HG02798 (cell line): Measurements from ENCODE around the gene CPNE5.

Experiments
- ATAC-seq: cut with Tn5 transposase; IDR thresholded peaks from one replicate; pipeline ENCODE4 v1.9.1; 2021; ENCODE audit warnings: mild to moderate bottlenecking; ENCODE audit not compliant: unreplicated experiment, poor library complexity

The CPNE5 gene

DNA sequence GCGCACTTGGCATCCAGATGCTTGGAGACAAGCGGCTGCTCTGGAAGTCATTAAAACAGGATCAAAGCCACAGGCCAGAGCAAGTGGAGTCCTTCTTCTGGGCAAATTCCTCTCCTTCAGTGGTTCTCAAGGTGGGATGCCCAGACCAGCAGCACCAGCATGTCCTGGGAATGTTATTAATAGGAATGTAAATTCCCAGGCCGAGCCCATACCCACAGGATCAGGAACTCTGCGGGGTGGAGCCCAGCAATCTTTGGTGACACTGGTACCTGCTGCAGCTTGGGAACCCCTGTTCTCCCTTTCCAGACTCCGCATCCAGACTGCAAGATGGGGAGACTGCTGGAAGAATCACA, 44.6 kb downstream of the CPNE5 start:
- no peak for ATAC-seq

DNA sequence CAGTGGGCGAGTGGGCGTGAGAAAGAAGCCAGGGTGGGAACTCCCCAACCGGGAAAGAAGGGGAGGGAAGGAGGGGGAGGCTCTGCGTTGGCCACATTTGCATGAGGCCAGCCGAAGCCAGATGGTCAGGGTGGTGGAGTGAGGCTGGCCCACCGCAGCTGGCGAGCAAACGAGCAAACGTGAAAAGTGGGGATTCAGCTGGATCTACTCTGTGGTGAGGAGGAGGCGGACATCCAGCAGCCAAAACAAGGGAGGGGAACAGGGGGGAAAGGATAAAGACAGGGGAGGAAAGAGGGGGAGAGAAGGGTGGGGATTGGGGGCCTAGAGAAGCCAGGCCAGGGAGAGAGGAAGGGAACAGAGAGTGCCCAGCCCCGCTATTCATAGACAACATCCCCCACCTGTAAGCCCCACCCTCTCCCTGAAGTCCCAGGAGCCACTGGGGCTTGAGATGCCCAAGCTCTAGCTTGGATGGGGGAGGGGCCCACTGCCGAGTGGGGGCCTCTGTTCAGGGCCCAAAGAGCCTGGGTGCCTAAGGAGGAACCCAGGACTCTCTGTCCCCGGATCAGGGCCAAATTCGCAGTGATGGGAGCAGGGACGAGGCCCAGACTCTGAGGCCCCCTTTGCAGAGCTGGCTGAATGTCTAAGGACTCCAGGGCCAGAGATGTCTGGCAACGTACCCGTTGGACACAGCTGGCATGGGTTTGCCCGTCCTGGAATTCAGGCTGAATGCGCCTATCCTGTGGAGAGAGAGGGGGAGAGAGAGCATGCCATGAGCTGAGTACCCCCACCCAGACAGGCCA, 45.1 kb downstream of the CPNE5 start:
- ATAC-seq, result no peak

DNA sequence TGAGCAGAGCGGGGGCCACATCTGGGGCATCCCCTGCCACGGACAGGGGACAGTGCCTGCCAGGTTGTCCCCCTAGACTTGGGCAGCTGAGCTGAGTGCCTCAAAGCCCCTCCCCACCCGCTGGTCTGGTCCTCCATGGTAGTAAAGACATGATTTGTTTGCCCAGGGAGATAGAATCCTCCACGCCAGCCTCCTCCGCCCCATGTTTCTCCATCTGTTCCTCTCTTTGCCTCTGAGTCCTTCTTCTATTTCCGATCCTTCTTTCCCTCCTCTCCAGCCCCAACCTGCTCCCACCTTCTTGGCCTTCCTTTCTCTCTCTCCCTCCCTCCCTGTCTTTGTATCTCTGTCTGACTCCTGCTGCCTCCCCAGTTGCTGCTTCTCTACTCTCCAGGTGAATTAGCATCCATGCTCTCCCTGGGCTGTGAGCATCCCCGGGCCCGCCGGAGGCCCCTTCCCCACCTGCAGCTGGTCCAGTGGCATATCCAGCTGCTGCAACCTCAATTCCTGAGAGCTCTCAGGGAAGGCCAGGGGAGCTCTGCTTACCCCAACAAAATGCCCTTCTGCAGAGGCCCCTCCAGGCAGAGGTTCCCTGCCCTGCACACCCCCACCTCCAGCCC, 45.8 kb downstream of the CPNE5 start:
- ATAC-seq, result no peak

DNA sequence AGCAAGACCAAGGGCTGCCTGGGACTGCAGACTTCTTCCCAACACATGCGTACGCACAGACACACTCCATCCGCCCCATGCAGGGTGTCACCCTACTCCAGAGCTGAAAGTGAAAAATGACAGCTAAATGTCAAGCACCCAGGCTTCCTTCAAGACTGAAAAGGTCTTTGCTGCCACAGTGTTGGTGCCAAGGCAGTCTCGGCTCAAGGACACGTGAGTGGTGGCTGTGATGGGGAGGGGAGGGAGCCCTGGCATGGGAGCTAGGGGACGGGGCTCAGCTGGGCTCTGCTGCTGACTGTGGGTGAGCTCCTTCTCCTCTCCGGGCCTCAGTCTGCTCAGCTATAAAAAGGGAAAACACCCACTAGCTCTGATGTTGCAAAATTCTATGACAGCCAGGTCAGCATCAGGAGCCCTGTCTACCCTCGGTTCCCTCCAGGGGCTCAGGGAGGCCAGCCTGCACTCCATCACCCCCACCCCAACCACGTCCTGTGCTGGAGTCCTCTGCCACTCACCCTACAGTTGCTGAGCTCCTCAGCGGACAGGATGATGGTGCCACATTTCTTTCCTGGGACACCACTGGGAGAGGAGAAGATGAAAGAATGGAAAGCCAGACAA, 47.6 kb downstream of the CPNE5 start:
- ATAC-seq, result no peak

DNA sequence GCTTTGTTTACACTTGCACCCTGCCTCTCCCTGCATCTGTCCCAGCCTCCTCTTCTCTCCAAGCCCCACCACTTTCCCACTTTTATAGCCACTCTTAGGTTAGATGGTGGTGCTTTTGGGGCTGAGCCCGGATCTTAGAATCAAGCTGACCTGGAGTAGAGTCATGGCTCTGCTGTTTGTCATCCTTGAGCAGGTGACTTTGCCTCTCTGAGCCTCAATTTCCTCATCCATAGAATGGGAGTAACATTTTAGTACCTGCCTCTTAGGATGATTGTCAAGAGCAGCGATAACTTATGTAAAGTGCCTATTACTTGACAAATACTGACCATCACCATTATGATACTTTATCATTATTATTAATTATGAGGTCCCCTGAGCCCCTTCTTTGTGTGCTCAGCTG, 48.2 kb downstream of the CPNE5 start:
- no peak for ATAC-seq

DNA sequence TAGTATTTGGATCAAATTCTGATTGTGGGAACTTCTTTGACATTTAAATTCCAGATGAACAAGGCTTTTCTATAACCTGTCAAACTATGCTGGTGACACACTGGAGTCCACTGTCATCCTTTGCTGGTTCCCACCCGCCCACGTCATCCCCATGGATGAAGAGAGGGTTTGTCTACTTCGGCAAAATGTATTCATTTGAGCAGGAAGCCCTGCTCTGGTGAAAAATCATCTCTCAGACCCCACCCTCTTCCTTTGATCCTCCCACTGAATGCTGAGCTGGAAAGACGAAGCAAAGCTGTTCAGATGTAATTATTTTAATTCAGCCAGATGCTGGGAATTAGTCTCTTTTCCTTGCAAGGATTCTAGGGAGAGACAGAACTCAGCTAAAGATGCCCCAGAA, 50.5 kb downstream of the CPNE5 start:
- ATAC-seq, result no peak

DNA sequence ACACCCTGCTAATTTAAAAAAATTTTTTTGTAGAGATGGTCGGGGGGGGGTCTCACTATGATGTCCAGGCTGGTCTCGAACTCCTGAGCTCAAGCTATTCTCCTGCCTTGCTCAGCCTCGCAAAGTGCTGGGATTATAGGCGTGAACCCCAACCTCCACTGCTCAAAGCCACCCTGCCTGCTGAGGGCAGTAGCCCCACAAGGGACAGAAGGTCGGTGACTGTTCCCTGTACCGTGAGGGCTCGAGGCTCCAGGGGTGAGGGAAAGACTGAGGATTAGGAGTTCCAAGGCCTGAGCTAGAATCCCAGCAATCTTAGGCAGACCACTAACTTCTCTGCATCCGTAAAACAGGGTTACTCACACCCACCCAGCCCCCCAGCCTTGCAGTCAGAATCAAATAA, 51.1 kb downstream of the CPNE5 start:
- ATAC-seq, result no peak

DNA sequence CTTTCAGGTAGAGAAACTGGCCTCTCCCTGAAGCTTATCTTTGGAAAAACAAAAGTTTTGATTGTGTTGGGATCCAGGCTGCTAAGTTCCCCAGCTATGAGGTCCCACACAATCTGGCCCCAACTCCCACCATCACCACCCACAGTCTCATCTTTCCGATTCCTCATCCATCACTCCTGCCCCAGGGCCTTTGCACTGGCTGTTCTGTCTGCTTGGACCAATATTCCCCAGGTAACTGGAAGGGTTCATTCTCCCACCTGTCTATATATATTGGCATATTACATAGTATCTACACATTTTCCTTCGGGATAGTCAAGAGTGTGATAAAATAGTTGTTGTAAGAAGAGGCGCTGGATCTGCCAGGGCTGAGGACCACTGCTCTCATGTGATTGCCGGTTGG, 52.0 kb downstream of the CPNE5 start:
- ATAC-seq, result no peak

DNA sequence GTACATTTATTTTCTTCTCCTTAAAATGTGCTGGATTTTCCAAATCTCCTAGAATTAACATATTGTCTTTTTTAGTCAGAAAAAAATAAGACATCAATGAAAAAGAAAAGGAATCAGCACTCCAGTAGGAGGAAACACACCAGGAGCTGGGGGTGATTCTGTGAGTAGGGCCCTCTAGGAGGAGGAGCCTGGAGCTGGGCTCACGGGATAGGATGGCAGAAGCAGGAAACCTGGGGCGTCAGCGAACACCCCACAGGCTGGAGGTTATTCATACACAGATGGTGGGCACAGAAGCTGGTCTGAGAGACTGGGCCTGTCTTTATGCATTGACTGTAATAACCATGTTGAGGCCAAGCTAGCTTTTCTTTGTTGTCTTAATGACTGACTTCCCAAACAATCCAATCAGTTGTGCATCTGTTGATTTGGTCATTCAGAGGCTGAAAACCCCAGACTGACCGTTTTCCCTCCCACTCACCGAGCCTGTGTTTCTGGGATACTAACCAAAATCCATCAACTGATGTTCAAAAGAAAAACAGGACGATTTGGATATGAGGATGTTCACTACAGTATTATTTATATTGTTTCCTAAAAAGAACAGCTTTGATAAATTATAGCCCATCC, 53.1 kb downstream of the CPNE5 start:
- no peak for ATAC-seq

DNA sequence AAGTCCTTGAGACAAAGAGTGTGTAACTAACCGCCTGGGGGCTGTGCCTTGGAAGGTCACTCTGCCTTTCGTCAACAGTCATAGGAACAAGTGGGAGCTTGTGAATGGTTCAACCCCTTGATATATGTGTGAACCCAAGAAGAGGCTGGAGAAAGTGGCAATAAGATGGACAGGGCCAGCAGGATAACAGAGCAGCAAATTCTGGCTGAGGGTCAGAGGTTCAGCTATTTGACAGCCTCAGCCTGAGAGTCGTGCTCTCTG, 54.9 kb downstream of the CPNE5 start:
- no peak for ATAC-seq

DNA sequence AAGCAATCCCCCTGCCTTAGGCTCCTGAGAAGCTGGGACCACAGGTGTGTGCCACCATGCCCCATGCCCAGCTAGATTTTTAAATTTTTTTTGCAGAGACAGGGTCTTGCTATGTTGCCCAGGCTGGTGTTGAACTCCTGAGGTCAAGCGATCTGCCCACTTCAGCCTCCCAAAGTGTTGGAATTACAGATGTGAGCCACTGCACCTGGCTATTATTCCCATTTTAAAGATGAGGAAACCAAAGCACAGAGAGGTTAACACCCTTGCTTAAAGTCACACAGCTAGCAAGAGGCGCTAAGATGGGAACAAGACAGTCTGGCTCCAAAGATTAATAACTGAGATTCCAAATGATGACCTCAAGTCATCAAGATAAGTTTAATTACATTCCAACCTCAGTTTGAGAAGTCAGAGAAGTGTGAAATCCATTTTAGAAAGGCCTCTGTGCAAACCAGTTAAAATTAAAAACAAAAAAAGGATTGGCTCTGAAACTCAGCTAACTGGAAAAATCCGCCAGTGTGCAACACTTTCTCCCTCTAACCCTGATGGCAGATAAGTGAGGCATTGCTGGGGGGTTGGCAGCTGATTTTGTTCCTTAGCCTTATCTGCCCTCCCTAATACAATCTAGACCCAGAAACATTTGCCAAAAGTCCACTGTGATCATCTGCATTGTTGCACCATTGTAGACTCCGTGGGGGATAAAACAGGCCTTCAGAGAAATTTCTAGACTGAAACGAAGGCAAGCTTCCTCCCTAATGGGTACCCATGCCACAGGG, 55.5 kb downstream of the CPNE5 start:
- ATAC-seq, result no peak

DNA sequence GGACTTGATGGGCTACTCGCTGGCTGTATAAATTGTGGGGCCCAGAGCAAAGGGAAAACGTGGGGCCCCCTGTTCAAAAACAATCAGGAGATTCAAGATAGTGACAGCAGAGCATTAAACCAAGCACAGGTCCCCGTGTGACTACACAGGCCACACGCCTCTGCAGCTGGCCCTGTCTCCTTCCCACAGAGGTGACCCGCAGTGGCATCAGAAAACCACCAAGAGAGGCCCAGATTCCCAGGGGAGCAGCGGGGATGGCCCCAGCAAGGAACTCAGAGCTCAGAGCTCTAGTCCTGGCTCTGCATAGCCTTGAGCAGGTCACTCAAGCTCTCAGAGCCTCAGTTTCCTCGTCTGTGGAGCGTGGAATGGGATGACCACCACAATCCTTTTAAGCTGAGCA, 57.6 kb downstream of the CPNE5 start:
- no peak for ATAC-seq

DNA sequence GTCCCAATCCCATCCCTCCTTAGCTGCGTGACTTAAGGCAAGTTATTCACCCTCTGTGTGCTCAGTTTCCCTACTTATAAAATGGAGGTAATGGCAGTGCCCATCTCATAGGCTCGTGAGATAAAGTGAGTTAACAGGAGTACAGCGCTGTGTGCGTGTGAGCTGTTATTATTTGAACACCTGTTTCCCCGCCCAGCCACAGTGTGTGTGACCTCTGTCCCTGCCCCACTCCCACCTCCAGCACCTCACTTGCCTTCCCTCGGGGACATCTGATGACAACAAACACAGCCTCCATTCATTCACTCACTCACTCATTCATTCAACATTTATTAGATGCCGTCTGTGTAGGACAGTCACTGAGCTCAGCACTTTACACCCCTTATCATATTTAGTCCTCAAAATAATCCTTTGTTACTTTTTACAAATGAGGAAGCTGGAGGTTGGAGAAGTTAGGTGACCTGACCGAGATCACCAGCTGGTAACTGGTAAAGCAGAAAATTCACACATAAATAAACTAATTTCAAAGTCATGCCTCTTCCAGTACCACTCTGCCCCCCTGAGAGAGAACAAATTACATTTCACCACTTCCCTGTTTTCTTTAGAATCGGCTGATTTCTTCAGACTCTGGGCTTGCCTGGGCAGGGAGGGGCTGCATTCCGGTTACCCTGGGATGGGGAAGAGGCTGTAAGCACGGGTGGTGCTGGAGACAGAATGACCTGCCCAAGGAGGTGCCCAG, 58.6 kb downstream of the CPNE5 start:
- no peak for ATAC-seq

DNA sequence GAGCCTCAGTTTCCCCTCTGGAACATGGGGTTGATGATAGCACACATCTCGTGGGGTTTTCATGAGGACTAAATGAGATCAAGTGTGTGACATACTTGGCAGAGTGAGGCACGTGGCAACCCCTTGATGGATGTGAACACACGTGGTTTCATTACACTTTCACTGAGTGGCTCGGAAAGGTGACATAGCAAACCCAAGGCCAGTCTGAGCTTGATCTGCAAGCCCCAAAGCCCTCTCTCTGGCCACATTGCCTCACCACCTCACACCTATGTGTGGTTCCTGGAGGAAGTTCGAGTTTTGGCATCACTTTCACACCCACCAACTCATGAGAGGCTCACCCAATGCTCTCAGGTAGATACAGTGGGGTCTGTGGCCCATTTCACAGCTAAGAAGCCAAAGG, 60.0 kb downstream of the CPNE5 start:
- ATAC-seq, result no peak

DNA sequence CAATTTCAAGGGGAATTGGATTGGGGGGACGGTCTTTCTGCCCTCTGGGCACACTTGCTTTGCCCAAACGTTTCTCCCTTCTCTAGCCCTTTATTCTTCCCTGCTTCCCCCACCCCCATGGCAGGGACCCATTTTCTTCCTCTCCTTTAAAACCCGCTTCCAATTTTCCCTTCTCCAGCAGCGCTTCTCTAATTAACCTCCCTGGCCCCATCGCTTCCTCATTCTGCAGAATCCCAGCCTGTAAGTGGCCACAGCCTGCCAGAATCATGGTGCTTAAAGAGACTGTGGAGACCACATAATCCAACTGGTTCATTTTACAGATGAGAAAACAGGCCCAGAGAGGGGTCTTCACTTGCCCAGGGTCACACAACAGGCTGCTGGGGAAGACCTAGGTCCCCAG, 61.4 kb downstream of the CPNE5 start:
- ATAC-seq, result no peak

DNA sequence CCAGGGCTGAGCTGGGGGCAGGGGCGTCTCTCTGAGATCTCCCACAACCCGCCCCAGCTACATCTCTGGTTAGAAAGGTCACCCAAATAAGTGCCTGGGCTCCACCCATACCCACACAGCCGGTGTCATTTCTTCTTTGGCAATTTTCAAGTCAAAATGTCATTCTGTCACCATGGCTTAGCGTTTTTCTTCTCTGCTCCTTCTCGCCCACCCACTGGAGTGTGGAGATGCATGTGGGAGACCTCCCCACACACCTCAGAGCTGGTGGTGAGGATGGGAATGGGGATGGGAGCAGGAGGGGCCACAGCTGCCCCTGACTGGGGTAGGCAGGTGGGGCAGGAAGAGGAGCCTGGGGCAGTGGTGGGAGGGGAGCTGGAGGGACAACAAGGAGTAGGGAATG, 63.1 kb downstream of the CPNE5 start:
- no peak for ATAC-seq

DNA sequence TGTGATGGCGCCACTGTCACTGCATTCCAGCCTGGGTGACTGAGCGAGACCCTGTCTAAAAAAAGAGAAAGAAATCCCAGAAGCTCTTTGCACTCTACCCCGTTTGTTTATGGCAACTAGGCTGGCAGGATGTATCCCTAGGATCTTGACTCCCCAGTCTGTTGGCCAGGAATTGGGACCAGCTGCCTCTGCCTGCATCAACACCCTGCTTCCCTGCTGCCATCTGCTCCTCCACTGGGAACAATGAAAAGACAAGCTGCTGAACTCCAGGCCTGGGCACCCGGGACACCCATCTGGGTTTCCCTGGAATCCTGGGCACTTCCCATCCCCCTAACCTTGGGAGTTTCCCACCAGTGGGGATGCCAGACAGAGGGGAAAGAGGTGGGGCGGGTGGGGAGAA, 64.9 kb downstream of the CPNE5 start:
- no peak for ATAC-seq

DNA sequence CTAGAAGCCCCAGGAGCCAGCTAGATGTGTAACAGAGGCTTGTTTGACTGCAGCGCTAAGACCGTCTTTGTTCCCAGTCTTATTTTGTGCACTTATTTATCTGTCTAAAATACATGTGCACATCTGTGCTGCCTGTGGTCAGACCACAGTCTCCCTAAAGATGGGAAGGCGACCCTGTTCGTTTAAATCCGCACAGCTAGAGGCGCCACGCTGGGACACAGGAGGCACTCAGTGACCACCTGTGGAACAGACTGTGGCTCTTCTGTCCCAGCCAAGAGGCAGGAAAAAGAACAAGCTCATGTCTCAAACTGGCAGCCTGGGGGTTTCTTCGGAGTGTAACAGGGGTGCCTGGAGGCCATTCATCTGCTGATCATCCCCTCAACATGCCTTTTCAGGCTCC, 66.8 kb downstream of the CPNE5 start:
- no peak for ATAC-seq

DNA sequence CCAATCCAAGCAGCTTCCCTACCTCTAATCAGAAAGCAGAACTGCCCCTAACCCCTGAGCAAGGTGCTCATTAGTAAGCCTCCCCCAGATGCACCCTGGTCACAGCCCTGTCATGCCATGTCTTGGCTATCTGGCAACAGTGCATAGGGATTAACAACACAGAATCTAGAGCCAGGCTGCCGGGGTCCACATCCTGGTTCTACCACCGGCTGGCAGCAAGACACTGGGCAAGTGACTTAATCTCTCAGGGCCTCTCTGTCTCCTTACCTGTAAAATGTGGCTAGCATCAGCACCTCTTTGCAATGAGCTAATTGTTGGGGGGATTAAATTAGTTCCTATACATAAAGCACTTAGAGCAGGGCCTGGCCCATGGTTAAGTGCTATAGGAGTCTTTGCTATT, 68.1 kb downstream of the CPNE5 start:
- ATAC-seq, result no peak
